HL-60/S4 (cell line): Measurements from ENCODE around the gene SLC2A4RG.

Source experiments
- in situ Hi-C: fragments of 300-500 bp; cut with MboI; formaldehyde crosslinking; loops from 2 replicates; pipeline ENCODE4 v1.14.3; 2022; ENCODE audit warnings: low sequenced_read_pairs

Gene SLC2A4RG

GRCh38 chr20:63739130-63740069 lies at the start of gene SLC2A4RG:
Gene SLC2A4RG (plus strand): TSS chr20:63739776. CDS start chr20:63739913, 137 bp downstream.
- in situ Hi-C loops = no loop called here

- in situ Hi-C loops = no loop called here
Observed at GRCh38 chr20:63690003-63690897, 49.3 kb upstream of the SLC2A4RG start.

GRCh38 chr20:63690898-63691710 lies 48.5 kb upstream of the SLC2A4RG start:
- in situ Hi-C loops = no loop called here

GRCh38 chr20:63691711-63692435 lies 47.7 kb upstream of the SLC2A4RG start:
- in situ Hi-C loops = no loop called here

- in situ Hi-C loops = no loop called here
Observed at GRCh38 chr20:63692436-63693082, 47.0 kb upstream of the SLC2A4RG start.

GRCh38 chr20:63693083-63693732 lies 46.4 kb upstream of the SLC2A4RG start:
- in situ Hi-C loops = no loop called here

- in situ Hi-C loops = no loop called here
Observed at GRCh38 chr20:63693733-63694583, 45.6 kb upstream of the SLC2A4RG start.

- in situ Hi-C loops = no loop called here
Observed at GRCh38 chr20:63694584-63695423, 44.8 kb upstream of the SLC2A4RG start.

- in situ Hi-C loops = no loop called here
Observed at GRCh38 chr20:63695424-63696305, 43.9 kb upstream of the SLC2A4RG start.

GRCh38 chr20:63696306-63696627 lies 43.3 kb upstream of the SLC2A4RG start:
- in situ Hi-C loops = no loop called here

- in situ Hi-C loops = no loop called here
Observed at GRCh38 chr20:63696628-63697356, 42.8 kb upstream of the SLC2A4RG start, which contains the start of gene TNFRSF6B. Gene TNFRSF6B (plus strand): TSS chr20:63696652. CDS start chr20:63696768, 116 bp downstream.

GRCh38 chr20:63697357-63697867 lies 42.2 kb upstream of the SLC2A4RG start:
- in situ Hi-C loops = no loop called here

- in situ Hi-C loops = no loop called here
Observed at GRCh38 chr20:63697868-63698545, 41.6 kb upstream of the SLC2A4RG start.

- in situ Hi-C loops = no loop called here
Observed at GRCh38 chr20:63698739-63699465, 40.7 kb upstream of the SLC2A4RG start.
